H1 (cell line): Measurements from ENCODE around the gene ZNF414. TPM values are rescaled to one million over a fixed set of nuclear protein-coding genes. Genes with fewer than 3 reads are reported as not detected.

ENCODE experiments used
- CTCF ChIA-PET: fragments of 300-600 bp; sonication (Branson Sonifier 250); formaldehyde crosslinking; loops from one replicate; lab custom pipeline; 2021; ENCODE audit not compliant: partially characterized antibody; lab: Charles Lee
- POLR2A ChIA-PET: fragments of 300-600 bp; sonication (Branson Sonifier 250); formaldehyde crosslinking; loops from one replicate; lab custom pipeline; 2021; ENCODE audit warnings: inconsistent platforms; ENCODE audit not compliant: partially characterized antibody; lab: Charles Lee
- DNase-seq, 2 experiments: peaks; one replicate each; pipeline versions ENCODE4 v3.0.0 to v3.0.0-alpha.2; 2010 to 2022; ENCODE audit warnings: low spot score in 2 of 2, low read depth in 1 of 2, mixed read lengths in 1 of 2
- FAIRE-seq: peaks from 2 replicates; lab custom pipeline; 2011; peaks lifted over from hg19 to GRCh38; lab: Jason Lieb, UNC
- H2AFZ ChIP-seq: 2 replicates; pipeline ENCODE4 v1.8.1; 2012; ENCODE audit warnings: low read length, inconsistent platforms
- H2AK5ac ChIP-seq: 2 replicates; pipeline ENCODE4 v1.6.1; 2013; ENCODE audit warnings: low read depth, low read length
- H2BK120ac ChIP-seq: replicated peaks from 2 replicates; pipeline ENCODE3; 2013; ENCODE audit warnings: low read depth, low read length, inconsistent platforms
- H2BK12ac ChIP-seq: 2 replicates; pipeline ENCODE4 v1.6.1; 2013; ENCODE audit warnings: low read depth, low read length
- H2BK15ac ChIP-seq: 2 replicates; pipeline ENCODE4 v1.6.1; 2013; ENCODE audit warnings: low read length
- H2BK20ac ChIP-seq: 2 replicates; pipeline ENCODE4 v1.6.1; 2013; ENCODE audit warnings: low read length
- H2BK5ac ChIP-seq: 2 replicates; pipeline ENCODE4 v1.6.1; 2013; ENCODE audit warnings: low read depth, low read length
- H3K14ac ChIP-seq: 2 replicates; pipeline ENCODE4 v1.6.1; 2013; ENCODE audit warnings: inconsistent platforms; ENCODE audit not compliant: insufficient read length
- H3K18ac ChIP-seq: 2 replicates; pipeline ENCODE4 v1.6.1; 2013; ENCODE audit warnings: low read length; ENCODE audit errors: extremely low read depth
- H3K23ac ChIP-seq: 2 replicates; pipeline ENCODE4 v1.6.1; 2013; ENCODE audit warnings: inconsistent platforms; ENCODE audit not compliant: insufficient read length
- H3K23me2 ChIP-seq: 2 replicates; pipeline ENCODE4 v1.6.1; 2013; ENCODE audit warnings: low read depth, low read length
- H3K27ac ChIP-seq: 2 replicates; pipeline ENCODE4 v1.6.1; 2011; ENCODE audit warnings: low read depth, low read length, inconsistent platforms
- H3K27me3 ChIP-seq, 4 experiments: replicated peaks in 1 of 4; 1 replicate in 1 of 4; 2 replicates in 3 of 4; pipeline versions ENCODE4 v1.6.1 to v1.8.1; 2011 to 2013; ENCODE audit warnings: low read length in 3 of 4, mild to moderate bottlenecking in 3 of 4, inconsistent platforms in 2 of 4, mixed read lengths in 2 of 4, moderate library complexity in 1 of 4; ENCODE audit not compliant: control insufficient read depth in 3 of 4, insufficient read depth in 3 of 4; ENCODE audit errors: extremely low read depth in 1 of 4
- H3K36me3 ChIP-seq, 4 experiments: 2 replicates each; pipeline versions ENCODE4 v1.6.1 to v1.8.1; 2011 to 2013; ENCODE audit warnings: mild to moderate bottlenecking in 4 of 4, low read length in 3 of 4, moderate library complexity in 2 of 4, control low read depth in 1 of 4, inconsistent platforms in 1 of 4; ENCODE audit not compliant: insufficient read depth in 4 of 4, control insufficient read depth in 2 of 4
- H3K4ac ChIP-seq: replicated peaks from 2 replicates; pipeline ENCODE3; 2013; ENCODE audit warnings: low read length, low read depth, mixed read lengths, inconsistent platforms; ENCODE audit not compliant: insufficient read length
- H3K4me1 ChIP-seq, 4 experiments: replicated peaks in 1 of 4; 1 replicate in 1 of 4; 2 replicates in 3 of 4; pipeline versions ENCODE4 v1.6.1 to v1.8.1; 2011 to 2013; ENCODE audit warnings: low read length in 3 of 4, inconsistent platforms in 2 of 4, mixed read lengths in 1 of 4; ENCODE audit not compliant: insufficient read depth in 4 of 4, control insufficient read depth in 3 of 4
- H3K4me2 ChIP-seq, 2 experiments: 2 replicates each; pipeline versions ENCODE4 v1.6.1 to v1.8.1; 2011 to 2013; ENCODE audit warnings: low read depth in 2 of 2, low read length in 2 of 2, control low read depth in 1 of 2, inconsistent platforms in 1 of 2, mild to moderate bottlenecking in 1 of 2; ENCODE audit not compliant: insufficient read depth in 1 of 2
- H3K4me3 ChIP-seq, 4 experiments: fragments of 200-600, 300-600 bp in 1 of 4; sonication (generic), shearing (Covaris generic), sonication (Bioruptor Twin) in 1 of 4; 2 replicates each; pipeline versions ENCODE4 v1.5.1 to v1.8.1; 2011 to 2016; ENCODE audit warnings: low read length in 4 of 4, low read depth in 3 of 4, control low read depth in 2 of 4, inconsistent platforms in 2 of 4, mild to moderate bottlenecking in 2 of 4, mixed read lengths in 1 of 4, moderate library complexity in 1 of 4; ENCODE audit not compliant: insufficient read depth in 2 of 4; ENCODE audit errors: extremely low read depth in 1 of 4
- H3K56ac ChIP-seq: replicated peaks from 2 replicates; pipeline ENCODE3; 2013; ENCODE audit warnings: low read depth, mild to moderate bottlenecking, mixed read lengths, low read length, inconsistent platforms; ENCODE audit not compliant: insufficient read length
- H3K79me1 ChIP-seq: 2 replicates; pipeline ENCODE4 v1.6.1; 2013; ENCODE audit warnings: low read depth, low read length, control low read depth
- H3K79me2 ChIP-seq, 2 experiments: 2 replicates each; pipeline versions ENCODE4 v1.6.1 to v1.8.1; 2012 to 2013; ENCODE audit warnings: low read length in 2 of 2, mild to moderate bottlenecking in 2 of 2, inconsistent platforms in 1 of 2; ENCODE audit not compliant: insufficient read depth in 2 of 2, control insufficient read depth in 1 of 2
- H3K9ac ChIP-seq, 4 experiments: replicated peaks in 1 of 4; 1 replicate in 1 of 4; 2 replicates in 3 of 4; pipeline versions ENCODE4 v1.6.1 to v1.8.1; 2011 to 2013; ENCODE audit warnings: low read depth in 3 of 4, low read length in 3 of 4, control low read depth in 2 of 4, mild to moderate bottlenecking in 2 of 4, moderate library complexity in 2 of 4, inconsistent platforms in 1 of 4; ENCODE audit errors: extremely low read depth in 1 of 4
- H3K9me3 ChIP-seq, 2 experiments: 2 replicates each; pipeline versions ENCODE4 v1.6.1 to v1.8.1; 2012 to 2013; ENCODE audit warnings: mild to moderate bottlenecking in 2 of 2, moderate library complexity in 2 of 2, control low read depth in 1 of 2, inconsistent platforms in 1 of 2, low read depth in 1 of 2, low read length in 1 of 2, mixed read lengths in 1 of 2; ENCODE audit not compliant: insufficient read depth in 2 of 2
- H4K20me1 ChIP-seq, 2 experiments: replicated peaks in 1 of 2; 2 replicates each; pipeline versions ENCODE3 to v1.8.1; 2011 to 2013; ENCODE audit warnings: inconsistent platforms in 2 of 2, low read length in 2 of 2, mild to moderate bottlenecking in 1 of 2; ENCODE audit not compliant: insufficient read depth in 2 of 2, control insufficient read depth in 1 of 2
- H4K5ac ChIP-seq: 2 replicates; pipeline ENCODE4 v1.6.1; 2013; ENCODE audit warnings: low read length, low read depth, mixed read lengths, inconsistent platforms; ENCODE audit not compliant: insufficient read length
- H4K8ac ChIP-seq: 2 replicates; pipeline ENCODE4 v1.8.0; 2013; ENCODE audit warnings: mild to moderate bottlenecking, moderate library complexity, low read length, inconsistent platforms; ENCODE audit not compliant: insufficient read depth; ENCODE audit errors: extremely low read depth
- H4K91ac ChIP-seq: replicated peaks from 2 replicates; pipeline ENCODE3; 2013; ENCODE audit warnings: low read length, mixed read lengths, inconsistent platforms; ENCODE audit not compliant: insufficient read length
- KDM1A ChIP-seq: fragments of 200-600, 300-600 bp; sonication (generic); IDR thresholded peaks from 2 replicates; pipeline ENCODE4 v1.7.1; 2016; ENCODE audit warnings: mild to moderate bottlenecking, low read length, borderline replicate concordance
- TBP ChIP-seq: IDR thresholded peaks from 2 replicates; pipeline ENCODE4 v1.6.1; 2011; ENCODE audit warnings: low read depth, low read length, improper control_type of control experiment
- WGBS, 2 experiments: shearing (Covaris generic) in 1 of 2; methylation state at CpG; one replicate each; pipeline versions ENCODE4 v1.1.6 to v1.1.7; 2013 to 2015; ENCODE audit warnings: low lambda C conversion rate in 2 of 2, mixed read lengths in 2 of 2, inconsistent platforms in 1 of 2, low coverage in 1 of 2, missing lambda C conversion rate in 1 of 2; ENCODE audit not compliant: insufficient replicate concordance in 2 of 2, insufficient coverage in 1 of 2, insufficient read length in 1 of 2; ENCODE audit errors: extremely low coverage in 1 of 2, missing lambda C conversion rate in 1 of 2; 5-methylcytosine and 5-hydroxymethylcytosine counted together
- polyA plus RNA-seq, 7 experiments: library from polyadenylated mRNA; depleted of rRNA in 3 of 7; stranded (reverse) in 5 of 7; unstranded in 2 of 7; fragments of >200 nt in 5 of 7; fragments of 200-250 nt in 2 of 7; gene quantifications; 1 replicate in 5 of 7; 2 replicates in 1 of 7; 4 replicates in 1 of 7; pipeline versions ENCODE4 v1.2.1 to v1.2.3, GENCODE V29; 2011 to 2013; ENCODE audit warnings: missing spikeins in 2 of 7, mixed read lengths in 2 of 7
- total RNA-seq: library from RNA; stranded (reverse); fragmentation: NEBNext Ultra II Directional; extraction: Animal tissue kit (Norgen Biotek cat#: 25700); gene quantifications from 2 replicates; pipeline ENCODE4 v1.2.1, GENCODE V29; 2021

The ZNF414 gene
- total and polyA plus RNA-seq, 2 of the 8 experiments (the other 6 are each of a cell fraction or from before 2014, with no cell fraction given) = 9.7 to 26.8 TPM

DNA sequence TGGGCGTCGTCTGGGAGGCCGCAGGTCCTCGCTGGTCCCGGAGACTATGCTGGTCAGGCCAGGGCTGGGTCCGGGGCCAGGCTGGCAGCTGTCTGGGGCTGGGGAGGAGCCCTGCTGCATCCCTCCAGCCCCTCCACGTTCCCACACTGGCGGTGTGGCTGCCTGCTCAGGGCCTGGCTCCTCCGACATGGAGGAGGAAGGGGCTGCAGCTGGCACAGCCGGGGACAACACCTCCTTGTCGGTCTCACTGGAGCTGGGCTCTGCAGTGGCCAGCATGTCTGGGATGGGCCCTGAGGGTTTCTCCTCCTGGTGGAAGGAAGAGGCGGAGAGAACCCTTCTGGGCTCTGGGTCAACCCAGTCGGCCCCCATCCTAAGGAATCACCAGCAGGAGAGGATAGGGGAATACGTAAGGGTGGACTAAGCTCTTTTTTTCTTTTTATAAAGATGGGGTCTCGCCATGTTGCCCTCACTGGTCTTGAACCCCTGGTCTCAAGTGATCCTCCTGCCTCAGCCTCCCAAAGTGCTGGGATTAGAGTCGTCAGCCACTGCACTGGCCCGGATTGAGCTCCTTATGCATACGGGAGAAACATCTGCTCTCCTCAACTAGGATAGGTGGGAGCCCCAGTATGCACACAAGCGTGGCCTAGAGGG is 806 bp downstream of the ZNF414 start:
- FAIRE-seq (no peak), DNase-seq (no peak)
- TF ChIP-seq TBP (no peak), KDM1A (peak; percentile 61; the same call in 1 of the 2 replicates)

More for the DNA sequence above, 806 bp downstream of the ZNF414 start:
- H3K4me1 ChIP-seq = peaks cover 0 to 14% (median 8%) of the 10 kb centered on the region in 4 experiments; a peak in 6 of 7 replicates
- H4K91ac ChIP-seq = peak overlapping the region; percentile 17
- H2AK5ac ChIP-seq = no peak overlapping the region
- H4K5ac ChIP-seq = peak overlapping the region; percentile 5
- no peak overlapping the region for H3K23ac ChIP-seq
- H4K8ac ChIP-seq = peak overlapping the region; percentile 42; the same call in 1 of the 2 replicates
- peak overlapping the region; percentile 43 to 69 for H3K4me2 ChIP-seq
- H3K56ac ChIP-seq = peak overlapping the region; percentile 56
- H3K14ac ChIP-seq = no peak overlapping the region
- H2BK120ac ChIP-seq = no peak overlapping the region
- H3K36me3 ChIP-seq = peaks cover 0 to 9% (median 0%) of the 10 kb centered on the region in 4 experiments; a peak in 2 of 8 replicates
- H2BK5ac ChIP-seq = peak overlapping the region; percentile 91; the same call in 1 of the 2 replicates
- WGBS, 2 experiments = 68% methylated on average over 18 of the region's 19 CpGs; no CpG with 5 or more reads in 1 of the 2 experiments
- 0 out of 2 replicates have a peak, but pooled peaks cover 3% of the 10 kb centered on the region for H3K79me1 ChIP-seq
- no peaks in the 10 kb centered on the region for H3K79me2 ChIP-seq
- CTCF ChIA-PET = interaction anchor here (0.6 to 1.8 kb wide), 14 partner anchors 9 to 181 kb away, joined by 3 to 15 read pairs (median 3); no protein-coding TSS in a partner anchor
- H3K27ac ChIP-seq = peak overlapping the region; percentile 31; the same call in 1 of the 2 replicates
- H3K4me3 ChIP-seq = peak overlapping the region; percentile 31 to 86 (median 76); a peak in 6 of 8 replicates
- H3K9me3 ChIP-seq = no peaks in the 10 kb centered on the region
- H2BK20ac ChIP-seq = no peak overlapping the region
- peaks cover 4% of the 10 kb centered on the region; the same call in 1 of the 2 replicates for H3K23me2 ChIP-seq
- peak overlapping the region; percentile 96 for H3K4ac ChIP-seq
- H4K20me1 ChIP-seq = no peaks in the 10 kb centered on the region
- peak overlapping the region in 3 of 4 experiments; percentile 45 to 96 (median 95); a peak in 4 of 7 replicates for H3K9ac ChIP-seq
- H2BK12ac ChIP-seq = peak overlapping the region; percentile 88; the same call in 1 of the 2 replicates
- H3K27me3 ChIP-seq = no peaks in the 10 kb centered on the region
- no peak overlapping the region for H2AFZ ChIP-seq
- no peak overlapping the region for H2BK15ac ChIP-seq
- peak overlapping the region; percentile 75; the same call in 1 of the 2 replicates for H3K18ac ChIP-seq
- POLR2A ChIA-PET = interaction anchor here (0.6 to 4.5 kb wide), 19 partner anchors 9 to 179 kb away, joined by 3 to 73 read pairs (median 4); partner anchors contain the start of gene KANK3
